KMS-11 (cell line): Measurements from ENCODE around the gene RAD51C.

ENCODE experiments used
- H2AFZ ChIP-seq: fragments of 200-600 bp; sonication (generic); 2 replicates; pipeline ENCODE4 v1.6.1; 2016; ENCODE audit warnings: antibody characterized with exemption, mixed run types, low read depth
- H3K27ac ChIP-seq: fragments of 200-600 bp; sonication (generic); 2 replicates; pipeline ENCODE4 v1.6.1; 2016; ENCODE audit warnings: mild to moderate bottlenecking, mixed run types
- H3K27me3 ChIP-seq: fragments of 200-600 bp; sonication (generic); 2 replicates; pipeline ENCODE4 v1.6.1; 2017; ENCODE audit warnings: mild to moderate bottlenecking, low read depth, mixed run types, moderate library complexity; ENCODE audit not compliant: insufficient read depth
- H3K36me3 ChIP-seq: fragments of 200-600 bp; sonication (generic); 2 replicates; pipeline ENCODE4 v1.6.1; 2017; ENCODE audit warnings: mild to moderate bottlenecking, mixed run types; ENCODE audit not compliant: insufficient read depth
- H3K4me1 ChIP-seq: fragments of 200-600 bp; sonication (generic); 2 replicates; pipeline ENCODE4 v1.6.1; 2016; ENCODE audit warnings: mild to moderate bottlenecking, low read depth, mixed run types; ENCODE audit not compliant: poor library complexity, severe bottlenecking
- H3K4me2 ChIP-seq: fragments of 200-600 bp; sonication (generic); 2 replicates; pipeline ENCODE4 v1.7.0; 2016; ENCODE audit warnings: mild to moderate bottlenecking, mixed run types
- H3K4me3 ChIP-seq: fragments of 200-600 bp; sonication (generic); IDR thresholded peaks from 2 replicates; pipeline ENCODE4 v1.6.1; 2017; ENCODE audit warnings: low read depth, low read length, mixed read lengths; ENCODE audit not compliant: insufficient read depth
- H3K79me2 ChIP-seq: fragments of 200-600 bp; sonication (generic); 2 replicates; pipeline ENCODE4 v1.6.1; 2016; ENCODE audit warnings: low read depth, mixed run types; ENCODE audit not compliant: insufficient read depth
- H3K9ac ChIP-seq: fragments of 200-600 bp; sonication (generic); 2 replicates; pipeline ENCODE4 v1.6.1; 2016; ENCODE audit warnings: mild to moderate bottlenecking, mixed run types
- H4K20me1 ChIP-seq: fragments of 200-600 bp; sonication (generic); 2 replicates; pipeline ENCODE4 v1.6.1; 2016; ENCODE audit warnings: mild to moderate bottlenecking, mixed run types; ENCODE audit not compliant: insufficient read depth
- TF ChIP-seq, protein P1 (sequence below): fragments of 200-600 bp; sonication (generic); conservative IDR thresholded peaks from 2 replicates; pipeline ENCODE4 v1.6.1; 2017; ENCODE audit warnings: low read depth, mild to moderate bottlenecking, antibody characterized with exemption, low read length, moderate library complexity, mixed read lengths

Gene RAD51C

DNA sequence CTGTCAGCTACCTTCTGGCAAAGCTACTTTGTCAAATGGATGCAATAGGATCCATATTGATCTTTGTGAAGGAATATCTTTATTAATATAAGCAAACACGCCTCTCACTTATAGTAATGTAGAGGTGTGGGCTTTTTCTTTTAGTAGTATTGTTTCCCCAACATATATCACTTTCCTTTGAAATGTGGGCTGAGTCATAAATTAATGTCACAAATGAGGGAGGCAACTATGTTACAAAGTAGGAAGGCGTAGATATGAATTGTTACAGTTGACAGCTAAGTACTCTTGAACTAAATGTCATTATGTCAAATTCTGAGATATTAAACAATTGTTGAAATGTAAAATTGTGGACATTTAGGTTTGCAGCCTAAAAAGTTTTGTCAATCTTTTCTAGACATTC, 60.6 kb downstream of the RAD51C start:
- no peak overlapping the region for H3K27ac ChIP-seq
- no peaks in the 10 kb centered on the region for H3K4me1 ChIP-seq
- H3K4me2 ChIP-seq, result no peak overlapping the region
- H3K9ac ChIP-seq, result no peak overlapping the region
- H3K4me3 ChIP-seq, result no peak overlapping the region
- no peaks in the 10 kb centered on the region for H3K79me2 ChIP-seq
- TF ChIP-seq, protein P1, sequence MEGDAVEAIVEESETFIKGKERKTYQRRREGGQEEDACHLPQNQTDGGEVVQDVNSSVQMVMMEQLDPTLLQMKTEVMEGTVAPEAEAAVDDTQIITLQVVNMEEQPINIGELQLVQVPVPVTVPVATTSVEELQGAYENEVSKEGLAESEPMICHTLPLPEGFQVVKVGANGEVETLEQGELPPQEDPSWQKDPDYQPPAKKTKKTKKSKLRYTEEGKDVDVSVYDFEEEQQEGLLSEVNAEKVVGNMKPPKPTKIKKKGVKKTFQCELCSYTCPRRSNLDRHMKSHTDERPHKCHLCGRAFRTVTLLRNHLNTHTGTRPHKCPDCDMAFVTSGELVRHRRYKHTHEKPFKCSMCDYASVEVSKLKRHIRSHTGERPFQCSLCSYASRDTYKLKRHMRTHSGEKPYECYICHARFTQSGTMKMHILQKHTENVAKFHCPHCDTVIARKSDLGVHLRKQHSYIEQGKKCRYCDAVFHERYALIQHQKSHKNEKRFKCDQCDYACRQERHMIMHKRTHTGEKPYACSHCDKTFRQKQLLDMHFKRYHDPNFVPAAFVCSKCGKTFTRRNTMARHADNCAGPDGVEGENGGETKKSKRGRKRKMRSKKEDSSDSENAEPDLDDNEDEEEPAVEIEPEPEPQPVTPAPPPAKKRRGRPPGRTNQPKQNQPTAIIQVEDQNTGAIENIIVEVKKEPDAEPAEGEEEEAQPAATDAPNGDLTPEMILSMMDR, result no peak
- H4K20me1 ChIP-seq, result no peaks in the 10 kb centered on the region
- no peak overlapping the region for H2AFZ ChIP-seq
- peaks cover 16% of the 10 kb centered on the region for H3K27me3 ChIP-seq
- H3K36me3 ChIP-seq, result no peaks in the 10 kb centered on the region

DNA sequence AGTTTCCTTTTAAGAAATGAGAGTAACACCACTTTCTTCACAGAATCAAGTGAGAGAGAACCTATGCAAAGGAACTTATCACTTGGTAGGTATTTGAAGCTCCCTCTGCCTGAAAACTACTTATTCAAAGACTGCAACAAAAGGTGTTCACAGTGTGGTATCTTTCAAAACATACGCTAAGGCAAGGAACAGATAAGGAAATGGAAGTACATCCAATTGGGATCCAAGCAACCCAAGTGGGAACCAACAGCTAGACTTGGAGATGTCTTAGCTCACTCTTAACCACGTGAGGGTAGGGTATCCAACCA, 62.8 kb downstream of the RAD51C start:
- Histone ChIP-seq H3K27me3 (peaks cover 16% of the 10 kb centered on the region), H4K20me1 (no peaks in the 10 kb centered on the region), H3K79me2 (no peaks in the 10 kb centered on the region), H3K4me3 (peak overlapping the region; percentile 29), H3K36me3 (no peaks in the 10 kb centered on the region), H3K4me1 (no peaks in the 10 kb centered on the region), H3K27ac (no peak overlapping the region), H3K9ac (no peak overlapping the region), H2AFZ (peak overlapping the region; percentile 99), H3K4me2 (peak overlapping the region; percentile 81)
- TF ChIP-seq, protein P1, result no peak

DNA sequence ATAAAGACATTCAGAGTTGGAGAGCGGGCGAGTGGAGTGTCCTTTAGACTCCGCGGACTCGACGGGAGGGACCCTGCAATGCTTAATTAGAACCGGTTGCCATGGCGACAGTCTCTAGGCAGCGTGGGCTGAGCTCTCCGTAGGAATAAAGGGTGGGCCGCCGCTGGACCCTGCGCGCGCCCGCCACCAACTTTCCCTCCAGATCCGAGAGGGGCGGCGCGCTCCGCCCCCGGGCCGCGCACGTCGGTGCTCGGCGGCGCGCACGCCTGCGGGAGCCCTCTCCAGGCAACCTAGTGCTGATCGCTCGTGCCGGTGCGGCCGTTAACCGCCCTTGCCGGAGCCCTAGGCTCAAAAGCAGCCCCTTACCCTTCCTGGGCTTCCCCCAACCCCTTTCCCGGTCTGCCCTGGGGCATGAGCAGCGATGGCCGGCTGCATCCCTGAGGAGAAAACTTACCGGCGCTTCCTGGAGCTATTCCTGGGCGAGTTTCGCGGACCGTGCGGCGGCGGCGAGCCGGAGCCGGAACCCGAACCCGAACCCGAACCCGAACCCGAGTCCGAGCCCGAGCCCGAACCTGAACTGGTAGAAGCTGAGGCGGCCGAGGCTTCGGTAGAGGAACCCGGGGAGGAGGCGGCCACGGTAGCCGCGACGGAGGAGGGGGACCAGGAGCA, 63.3 kb downstream of the RAD51C start, which contains the start of gene PPM1E:
TSS of gene PPM1E (plus strand) at position 278 of the 669 bp plus-strand sequence.
- peak within 1 kb of the TSS; percentile 81 for H3K4me2 ChIP-seq
- H3K9ac ChIP-seq, result peak within 1 kb of the TSS; percentile 22; the same call in 1 of the 2 replicates
- H3K79me2 ChIP-seq, result no peaks in the 10 kb centered on the region
- peak within 1 kb of the TSS; percentile 99 for H2AFZ ChIP-seq
- peak within 1 kb of the TSS; percentile 29 for H3K4me3 ChIP-seq
- TF ChIP-seq, protein P1, result no peak
- no peaks in the 10 kb centered on the region for H4K20me1 ChIP-seq
- no peak within 1 kb of the TSS for H3K27ac ChIP-seq
- no peaks in the 10 kb centered on the region for H3K36me3 ChIP-seq
- no peaks in the 10 kb centered on the region for H3K4me1 ChIP-seq
- peaks cover 16% of the 10 kb centered on the region for H3K27me3 ChIP-seq

DNA sequence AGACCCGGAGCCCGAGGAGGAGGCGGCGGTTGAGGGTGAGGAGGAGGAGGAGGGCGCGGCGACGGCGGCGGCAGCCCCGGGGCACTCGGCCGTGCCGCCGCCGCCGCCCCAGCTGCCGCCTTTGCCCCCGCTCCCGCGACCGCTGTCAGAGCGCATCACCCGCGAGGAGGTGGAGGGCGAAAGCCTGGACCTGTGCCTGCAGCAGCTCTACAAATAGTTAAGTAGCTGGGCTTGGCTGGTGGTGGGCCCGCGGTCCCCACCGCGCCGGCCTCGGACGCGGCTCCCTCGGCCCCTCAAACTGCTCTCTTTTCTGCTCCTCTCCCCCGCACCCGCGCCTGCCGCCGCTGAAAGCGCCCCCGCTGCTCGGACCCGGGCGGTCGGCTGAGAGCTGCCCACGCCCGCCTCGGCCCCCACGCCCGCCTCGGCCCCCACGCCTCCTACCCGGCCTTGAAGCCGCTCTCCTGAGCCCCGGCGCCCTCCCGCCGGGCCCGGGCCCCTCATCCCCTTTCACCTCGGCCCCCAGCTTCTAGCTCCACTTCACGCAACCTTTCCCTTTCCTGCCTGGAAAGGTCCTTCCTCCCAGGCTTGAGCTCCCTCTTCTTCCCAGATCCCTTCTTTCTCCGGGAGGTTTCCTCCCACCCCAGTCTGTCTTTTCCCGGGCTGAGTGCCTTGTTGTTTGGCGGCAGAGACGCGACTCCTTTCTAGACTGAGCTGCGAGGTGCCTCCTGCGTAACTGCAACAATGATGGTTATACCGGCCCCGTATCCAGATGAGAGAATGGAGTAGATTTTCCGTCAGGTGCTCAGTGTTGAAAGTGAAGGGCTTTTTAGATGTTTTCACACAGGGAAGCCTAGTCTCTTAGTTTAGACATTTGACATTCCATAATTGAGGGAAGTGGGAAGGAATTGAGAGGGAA, 64.1 kb downstream of the RAD51C start:
- H2AFZ ChIP-seq, result peak overlapping the region; percentile 99
- H3K36me3 ChIP-seq, result no peaks in the 10 kb centered on the region
- TF ChIP-seq, protein P1, result no peak
- no peaks in the 10 kb centered on the region for H3K4me1 ChIP-seq
- H3K9ac ChIP-seq, result peak overlapping the region; percentile 22; the same call in 1 of the 2 replicates
- no peak overlapping the region for H3K27ac ChIP-seq
- no peaks in the 10 kb centered on the region for H4K20me1 ChIP-seq
- H3K4me3 ChIP-seq, result peak overlapping the region; percentile 29
- H3K79me2 ChIP-seq, result no peaks in the 10 kb centered on the region
- H3K4me2 ChIP-seq, result peak overlapping the region; percentile 81
- peaks cover 16% of the 10 kb centered on the region for H3K27me3 ChIP-seq
